WERI-Rb-1 (cell line): Measurements from ENCODE around the gene MN1.

Source experiments
- DNase-seq: peaks from one replicate; pipeline ENCODE4 v3.0.0-alpha.2; 2020
- H3K27ac ChIP-seq: fragments of 250-450 bp; sonication (Bioruptor Pico); 2 replicates; pipeline ENCODE4 v1.5.1; 2020; ENCODE audit warnings: mild to moderate bottlenecking, moderate library complexity
- H3K27me3 ChIP-seq: fragments of 250-450 bp; sonication (Bioruptor Pico); 2 replicates; pipeline ENCODE4 v1.5.1; 2021; ENCODE audit warnings: mild to moderate bottlenecking, low read depth, moderate library complexity; ENCODE audit not compliant: insufficient read depth, severe bottlenecking
- H3K36me3 ChIP-seq: fragments of 250-450 bp; sonication (Bioruptor Pico); 2 replicates; pipeline ENCODE4 v1.5.1; 2020; ENCODE audit warnings: mild to moderate bottlenecking, moderate library complexity
- H3K4me3 ChIP-seq: 2 replicates; pipeline ENCODE4 v1.5.1; 2011; ENCODE audit warnings: low read depth, mild to moderate bottlenecking, control low read depth, low read length
- H3K9me3 ChIP-seq: fragments of 250-450 bp; sonication (Bioruptor Pico); 2 replicates; pipeline ENCODE4 v1.5.1; 2021; ENCODE audit warnings: mild to moderate bottlenecking, moderate library complexity; ENCODE audit not compliant: severe bottlenecking
- CTCF ChIP-seq: IDR thresholded peaks from 2 replicates; pipeline ENCODE4 v1.5.1; 2011; ENCODE audit warnings: low read depth, mild to moderate bottlenecking, control low read depth, inconsistent platforms, low read length

Gene MN1

GRCh38 chr22:27834364-27835185, 33.0 kb upstream of the MN1 start:
- Histone ChIP-seq H3K36me3 (no peaks in the 10 kb centered on the region), H3K27ac (no peak overlapping the region), H3K27me3 (no peaks in the 10 kb centered on the region), H3K4me3 (no peak overlapping the region), H3K9me3 (no peaks in the 10 kb centered on the region)
- DNase-seq, result no peak
- TF ChIP-seq CTCF, result no peak

DNA sequence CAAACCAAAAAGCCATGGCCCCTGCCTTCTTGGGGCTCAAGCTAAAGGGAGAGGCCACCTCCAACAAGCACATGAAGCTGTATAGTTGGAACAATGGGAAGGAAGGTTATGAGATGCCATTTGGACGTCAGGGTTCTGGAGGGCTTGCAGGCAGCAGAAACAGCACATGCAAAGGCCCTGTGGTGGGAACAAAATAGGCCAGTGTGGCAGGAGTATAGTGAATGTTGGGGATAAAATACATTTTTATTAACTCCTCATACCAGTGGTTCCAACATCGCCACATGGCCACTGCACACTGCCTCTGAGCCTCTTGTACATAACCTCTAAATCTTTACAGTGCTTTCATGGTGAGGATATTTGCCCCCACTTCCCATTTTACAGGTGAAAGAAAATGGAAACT, 32.2 kb upstream of the MN1 start:
- H3K27me3 ChIP-seq, result no peaks in the 10 kb centered on the region
- no peak for DNase-seq
- no peak overlapping the region for H3K27ac ChIP-seq
- no peak for TF ChIP-seq CTCF
- no peaks in the 10 kb centered on the region for H3K9me3 ChIP-seq
- no peak overlapping the region for H3K4me3 ChIP-seq
- no peaks in the 10 kb centered on the region for H3K36me3 ChIP-seq

DNA sequence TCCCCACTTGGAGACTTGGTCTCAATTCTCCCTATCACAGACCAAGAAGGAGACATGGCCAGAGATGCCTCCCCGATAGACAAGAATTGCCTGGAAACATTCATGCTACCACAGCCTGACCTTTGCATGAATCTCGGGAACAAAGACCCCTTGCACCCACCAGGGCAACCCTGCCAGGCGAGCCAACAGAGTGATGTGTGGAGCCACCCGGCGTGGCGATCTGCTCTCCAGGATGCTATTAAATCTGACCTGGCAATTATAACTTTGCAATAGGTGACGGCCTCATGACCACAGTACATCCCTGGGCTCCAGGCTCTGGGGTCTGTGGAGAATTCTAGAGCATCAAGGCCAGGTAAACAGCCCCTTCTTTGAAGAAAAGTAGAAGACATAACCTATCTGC, 31.1 kb upstream of the MN1 start:
- TF ChIP-seq CTCF, result no peak
- no peaks in the 10 kb centered on the region for H3K9me3 ChIP-seq
- H3K4me3 ChIP-seq, result no peak overlapping the region
- no peak for DNase-seq
- no peak overlapping the region for H3K27ac ChIP-seq
- H3K27me3 ChIP-seq, result no peaks in the 10 kb centered on the region
- no peaks in the 10 kb centered on the region for H3K36me3 ChIP-seq

DNA sequence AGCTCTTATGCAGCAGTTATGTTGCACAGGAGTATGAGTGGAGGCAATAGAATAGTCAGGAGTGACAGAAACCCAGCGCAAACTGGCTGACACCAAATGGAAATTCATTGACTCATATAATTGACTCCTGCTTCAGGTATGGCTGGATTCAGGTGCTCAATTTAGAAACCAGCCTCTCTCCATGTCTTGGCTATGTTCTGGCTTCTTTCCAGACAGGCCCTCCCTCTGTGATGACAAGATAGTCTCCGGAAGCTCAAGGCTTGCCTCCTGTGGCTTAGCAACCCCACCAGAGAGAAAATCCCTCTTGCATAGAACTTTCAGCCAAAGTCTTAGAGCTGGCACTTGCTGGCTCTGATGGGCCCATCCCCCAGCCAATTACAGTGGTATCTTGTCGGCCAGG, 28.1 kb upstream of the MN1 start:
- Histone ChIP-seq H3K9me3 (no peaks in the 10 kb centered on the region), H3K27ac (no peak overlapping the region), H3K4me3 (no peak overlapping the region), H3K36me3 (no peaks in the 10 kb centered on the region), H3K27me3 (no peaks in the 10 kb centered on the region)
- DNase-seq, result no peak
- TF ChIP-seq CTCF, result no peak

GRCh38 chr22:27827604-27828587, 26.3 kb upstream of the MN1 start:
- H3K36me3 ChIP-seq, result no peaks in the 10 kb centered on the region
- no peak overlapping the region for H3K27ac ChIP-seq
- no peak for DNase-seq
- H3K9me3 ChIP-seq, result no peaks in the 10 kb centered on the region
- no peak overlapping the region for H3K4me3 ChIP-seq
- no peak for TF ChIP-seq CTCF
- H3K27me3 ChIP-seq, result no peaks in the 10 kb centered on the region
